ENCODE results near the gene PI4K2A. TPM values are rescaled to one million over a fixed set of nuclear protein-coding genes. Genes with fewer than 3 reads are reported as not detected.

The PI4K2A gene
- total RNA-seq, 1 donor = 6.5 TPM

- no peak for DNase-seq (ENCODE audit: low read depth in 2 of 3, low spot score in 2 of 3)
Measured at GRCh38 chr10:97721871-97722780, 81.7 kb downstream of the PI4K2A start.

- DNase-seq (ENCODE audit: low read depth in 2 of 3, low spot score in 2 of 3) = no peak
Measured at GRCh38 chr10:97723001-97723400, 82.5 kb downstream of the PI4K2A start.

GRCh38 chr10:97724341-97724941, 84.0 kb downstream of the PI4K2A start:
- DNase-seq (ENCODE audit: low read depth in 2 of 3, low spot score in 2 of 3) = no peak

Other genes starting within 250 kb of the PI4K2A start
- 42.3 TPM for gene RRP12, start 239.3 kb upstream of the PI4K2A start, total RNA-seq
- 117 TPM for gene PGAM1, start 214.5 kb upstream of the PI4K2A start, total RNA-seq
- gene EXOSC1, start 194.7 kb upstream of the PI4K2A start, total RNA-seq = 33.7 TPM
- 52.5 TPM for gene ZDHHC16, start 194.5 kb upstream of the PI4K2A start, total RNA-seq
- 71.1 TPM for gene MMS19, start 142.2 kb upstream of the PI4K2A start, total RNA-seq
- 4.6 TPM for gene UBTD1, start 141.7 kb upstream of the PI4K2A start, total RNA-seq
- not detected for gene ANKRD2, start 67.9 kb upstream of the PI4K2A start, total RNA-seq
- gene HOGA1, start 56.3 kb upstream of the PI4K2A start, total RNA-seq = not detected
- gene C10orf62, start 51.0 kb upstream of the PI4K2A start, total RNA-seq = not detected
- 3.5 TPM for gene MORN4, start 7.2 kb upstream of the PI4K2A start, total RNA-seq
- 8.9 TPM for gene AVPI1, start 46.6 kb downstream of the PI4K2A start, total RNA-seq
- gene MARVELD1, start 73.1 kb downstream of the PI4K2A start, total RNA-seq = 22.9 TPM
- 35.3 TPM for gene ZFYVE27, start 96.5 kb downstream of the PI4K2A start, total RNA-seq
- gene SFRP5, start 131.3 kb downstream of the PI4K2A start, total RNA-seq = 1.9 TPM
- gene GOLGA7B, start 209.2 kb downstream of the PI4K2A start, total RNA-seq = under 0.01 TPM

All from hematopoietic multipotent progenitor cell (in vitro differentiated cells).